Aorta (tissue), 5 donors: ENCODE data around the gene DDI2. TPM values are rescaled to one million over a fixed set of nuclear protein-coding genes. Genes with fewer than 3 reads are reported as not detected.
"Not testable (repeated sequence)": the region's sequence is repeated elsewhere in the genome, so short reads cannot be mapped to it uniquely, and the experiment has no call there.

Source experiments
- ATAC-seq: fragments of 200-7000 bp; cut with Tn5 transposase; one replicate; pipeline ENCODE4 v1.9.1; 2022; ENCODE audit warnings: moderate library complexity; ENCODE audit not compliant: low FRiP score
- DNase-seq, 2 donors: peaks; one replicate each; pipeline ENCODE4 v3.0.0-alpha.2; 2020
- H3K27ac ChIP-seq, 2 donors: one replicate each; pipeline ENCODE4 v1.5.1; 2013; ENCODE audit warnings: low read length in 2 of 2, mild to moderate bottlenecking in 2 of 2, moderate library complexity in 2 of 2, control low read depth in 1 of 2, inconsistent platforms in 1 of 2, low read depth in 1 of 2
- H3K27me3 ChIP-seq, 2 donors: one replicate each; pipeline ENCODE4 v1.6.1; 2013; ENCODE audit warnings: control low read depth in 1 of 2, low read length in 1 of 2, mild to moderate bottlenecking in 1 of 2, moderate library complexity in 1 of 2; ENCODE audit not compliant: insufficient read depth in 2 of 2, control insufficient read depth in 1 of 2
- H3K36me3 ChIP-seq, 2 donors: one replicate each; pipeline ENCODE4 v1.6.1; 2013; ENCODE audit warnings: control low read depth in 1 of 2, low read length in 1 of 2, mild to moderate bottlenecking in 1 of 2; ENCODE audit not compliant: insufficient read depth in 2 of 2, control insufficient read depth in 1 of 2
- H3K4me1 ChIP-seq, 2 donors: one replicate each; pipeline ENCODE4 v1.6.1; 2013; ENCODE audit warnings: low read length in 2 of 2, control low read depth in 1 of 2, mild to moderate bottlenecking in 1 of 2, moderate library complexity in 1 of 2; ENCODE audit not compliant: insufficient read depth in 2 of 2, control insufficient read depth in 1 of 2
- H3K4me3 ChIP-seq, 2 donors: one replicate each; pipeline ENCODE4 v1.5.1; 2013; ENCODE audit warnings: low read length in 2 of 2, control low read depth in 1 of 2, mild to moderate bottlenecking in 1 of 2
- H3K9me3 ChIP-seq: one replicate; pipeline ENCODE4 v1.6.1; 2013; ENCODE audit warnings: mild to moderate bottlenecking, low read length; ENCODE audit not compliant: control insufficient read depth
- WGBS, 2 donors: extraction: QIAGEN DNeasy Blood & Tissue Kit; methylation state at CpG; one replicate each; pipeline ENCODE4 v1.1.7; 2013; 5-methylcytosine and 5-hydroxymethylcytosine counted together
- intact Hi-C, 2 donors: fragments of 100-400 bp; cut with DNase I; formaldehyde crosslinking; loops; one replicate each; pipeline versions ENCODE4 v1.14.2 to v1.15.0; 2022
- polyA plus RNA-seq, 2 donors: library from polyadenylated mRNA; stranded (reverse); fragments of 200-250 nt; gene quantifications; one replicate each; pipeline ENCODE4 v1.2.3, GENCODE V29; 2013
- total RNA-seq, 2 donors: library from RNA; stranded (reverse); fragmentation: NEBNext Ultra II Directional; extraction: Animal tissue kit (Norgen Biotek cat#: 25700); gene quantifications; one replicate each; pipeline ENCODE4 v1.2.1, GENCODE V29; 2021
- donor health status: healthy with polysubstance abuse.
- donor health status: Bipolar disorder and iron deficiency.
- donor health status: DM: no; HTN: no; CAD: no.
- donor health status: DM: no; HTN: no; CAD: no.
- donor health status: DM: yes; HTN: yes; CAD: no.

The DDI2 gene
- total and polyA plus RNA-seq, 4 donors = 4.7 to 29.6 (median 15.0) TPM

DNA sequence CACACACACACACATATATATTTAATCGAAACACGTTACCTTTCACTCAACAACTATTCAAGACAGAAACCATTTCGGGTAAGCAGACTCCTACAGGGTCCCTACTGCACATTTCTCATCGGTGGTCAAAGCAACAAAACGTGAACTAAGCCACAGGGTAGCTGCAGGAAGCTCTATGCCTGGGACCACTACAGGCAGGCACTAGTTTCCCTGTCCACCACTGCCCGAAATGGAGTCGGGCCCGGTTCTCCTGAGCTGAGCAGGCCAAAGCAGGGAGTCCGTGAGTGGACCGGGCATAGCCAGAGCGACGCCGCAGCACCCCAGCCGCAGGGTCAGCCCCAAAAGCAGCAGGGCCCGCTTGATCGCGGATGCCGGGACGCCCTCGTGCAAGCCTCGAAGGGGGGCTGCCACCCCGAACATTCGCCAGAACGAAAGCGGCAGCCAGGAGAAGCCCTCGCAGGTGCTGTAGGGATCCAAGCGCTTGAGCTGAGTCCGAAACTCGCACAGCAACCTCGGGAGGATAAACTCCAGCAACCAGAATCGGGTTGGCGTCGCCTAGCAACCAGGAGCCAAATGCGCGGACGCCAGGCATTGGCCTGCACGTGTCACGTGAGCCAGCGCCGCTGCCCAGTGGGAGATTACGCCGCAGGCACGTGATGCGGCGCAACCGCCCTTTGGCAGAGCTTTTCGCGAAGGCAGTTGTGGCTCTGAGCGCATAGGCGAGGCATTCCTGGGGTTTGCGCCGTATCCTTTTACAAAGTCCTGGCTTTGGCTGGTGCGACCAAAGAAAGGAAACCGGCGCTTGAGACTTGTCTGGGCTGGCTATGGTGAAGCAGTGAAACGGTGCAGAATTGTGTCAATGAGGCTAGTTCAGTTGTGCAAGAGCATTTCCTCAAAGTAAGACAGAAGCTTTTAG lies 13.9 kb upstream of the DDI2 start:
- intact Hi-C loops = no loop called here
- H3K4me1 ChIP-seq = no peaks in the 10 kb centered on the region
- H3K4me3 ChIP-seq = peak overlapping the region; percentile 19 to 40
- 0 to 1% methylated on average over 56 of the region's 56 CpGs for WGBS, 2 donors
- H3K27me3 ChIP-seq = no peaks in the 10 kb centered on the region
- H3K9me3 ChIP-seq = no peaks in the 10 kb centered on the region
- ATAC-seq (peak; percentile 98), DNase-seq (peak; percentile 98 to 99)
- H3K36me3 ChIP-seq = no peaks in the 10 kb centered on the region
- H3K27ac ChIP-seq = peak overlapping the region in 1 of 2 donors; percentile 87

DNA sequence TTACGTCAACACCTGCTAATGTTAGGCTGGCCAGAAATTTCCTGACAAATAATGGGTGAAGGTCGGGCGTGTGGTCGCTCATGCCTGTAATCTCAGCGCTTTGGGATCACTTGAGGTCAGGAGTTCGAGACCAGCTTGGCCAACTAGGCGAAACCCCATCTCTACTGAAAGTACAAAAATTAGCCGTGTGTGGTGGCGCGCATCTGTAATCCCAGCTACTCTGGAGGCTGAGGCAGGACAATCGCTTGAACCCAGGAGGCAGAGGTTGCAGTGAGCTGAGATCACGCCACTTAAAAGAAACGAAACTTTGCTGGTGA lies 13.3 kb upstream of the DDI2 start:
- Histone ChIP-seq H3K4me3 (peak overlapping the region in 1 of 2 donors; percentile 19), H3K27ac (peak overlapping the region in 1 of 2 donors; percentile 87)
- ATAC-seq, H3K27me3 ChIP-seq, DNase-seq, H3K9me3 ChIP-seq, H3K36me3 ChIP-seq, H3K4me1 ChIP-seq, intact Hi-C loops: not testable (repeated sequence)
- 58 to 61% methylated on average over 13 of the region's 13 CpGs for WGBS, 2 donors

DNA sequence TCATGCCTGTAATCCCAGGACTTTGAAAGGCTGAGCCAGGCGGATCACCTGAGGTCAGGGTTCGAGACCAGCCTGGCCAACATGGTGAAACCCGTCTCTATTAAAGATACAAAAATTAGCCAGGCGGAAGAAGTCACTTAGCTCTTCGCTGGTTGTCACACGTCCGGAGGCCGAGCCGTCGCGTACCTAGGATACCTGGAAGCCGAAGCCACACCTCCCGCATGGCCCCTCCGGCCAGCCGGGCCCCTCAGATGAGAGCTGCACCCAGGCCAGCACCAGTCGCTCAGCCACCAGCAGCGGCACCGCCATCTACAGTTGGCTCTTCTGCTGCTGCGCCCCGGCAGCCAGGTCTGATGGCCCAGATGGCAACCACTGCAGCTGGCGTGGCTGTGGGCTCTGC lies 12.9 kb upstream of the DDI2 start:
- H3K36me3 ChIP-seq, intact Hi-C loops, ATAC-seq, H3K9me3 ChIP-seq, H3K4me1 ChIP-seq, H3K4me3 ChIP-seq, H3K27ac ChIP-seq, H3K27me3 ChIP-seq: not testable (repeated sequence)
- 95 to 96% methylated on average over 21 of the region's 21 CpGs for WGBS, 2 donors
- peak in 1 of 2 donors; percentile 70 for DNase-seq

DNA sequence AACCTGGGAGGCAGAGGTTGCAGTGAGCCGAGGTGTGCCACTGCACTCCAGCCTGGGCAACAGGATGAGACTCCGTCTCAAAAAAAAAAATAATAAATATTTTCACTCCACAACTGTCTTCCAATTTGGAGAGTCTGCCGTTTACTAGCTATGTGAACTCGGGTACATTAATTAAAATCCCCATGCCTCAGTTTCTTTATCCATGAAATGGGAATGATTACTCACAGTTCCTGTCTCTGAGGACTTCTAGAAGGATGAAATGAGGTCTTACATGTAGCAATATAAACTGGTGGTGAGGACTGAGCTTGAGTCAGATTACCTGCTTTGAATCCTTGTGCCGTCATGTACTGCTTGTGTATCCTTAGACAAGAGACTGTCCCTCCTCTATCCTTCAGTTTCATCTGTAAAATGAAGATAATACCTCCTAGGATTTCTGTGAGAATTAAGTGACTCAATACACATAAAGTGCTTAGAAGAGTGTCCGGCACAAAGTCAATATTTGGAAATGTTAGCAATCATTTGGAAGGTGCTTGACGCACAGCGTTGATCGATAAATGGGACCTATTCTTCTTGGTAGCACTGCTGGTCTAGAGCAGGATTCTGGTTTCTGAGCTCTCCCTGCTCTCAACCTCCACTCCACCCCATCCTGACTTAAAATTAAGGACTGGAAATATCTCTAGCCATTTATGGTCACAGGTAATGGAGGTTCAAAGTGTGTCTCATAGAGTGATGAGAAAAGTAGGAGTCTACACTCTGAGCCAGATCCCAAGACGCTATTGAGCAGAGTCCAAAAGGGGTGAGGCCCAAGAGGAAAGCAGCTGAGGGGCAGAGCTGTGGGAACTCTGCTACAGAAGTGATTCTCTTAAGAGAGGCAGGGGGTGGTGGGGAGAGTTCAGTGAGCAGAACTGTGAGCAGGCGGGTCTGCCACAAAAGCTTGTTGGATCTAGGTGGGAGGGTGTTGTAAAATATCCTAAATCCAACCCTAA lies 11.6 kb upstream of the DDI2 start:
- intact Hi-C loops = no loop called here
- DNase-seq (peak in 1 of 2 donors; percentile 13), ATAC-seq (no peak)
- peaks cover 2% of the 10 kb centered on the region for H3K9me3 ChIP-seq
- 86% methylated on average over 11 of the region's 11 CpGs for WGBS, 2 donors
- no peaks in the 10 kb centered on the region for H3K36me3 ChIP-seq
- H3K4me1 ChIP-seq = no peaks in the 10 kb centered on the region
- H3K27me3 ChIP-seq = no peaks in the 10 kb centered on the region
- H3K27ac ChIP-seq = no peak overlapping the region
- H3K4me3 ChIP-seq = no peak overlapping the region

DNA sequence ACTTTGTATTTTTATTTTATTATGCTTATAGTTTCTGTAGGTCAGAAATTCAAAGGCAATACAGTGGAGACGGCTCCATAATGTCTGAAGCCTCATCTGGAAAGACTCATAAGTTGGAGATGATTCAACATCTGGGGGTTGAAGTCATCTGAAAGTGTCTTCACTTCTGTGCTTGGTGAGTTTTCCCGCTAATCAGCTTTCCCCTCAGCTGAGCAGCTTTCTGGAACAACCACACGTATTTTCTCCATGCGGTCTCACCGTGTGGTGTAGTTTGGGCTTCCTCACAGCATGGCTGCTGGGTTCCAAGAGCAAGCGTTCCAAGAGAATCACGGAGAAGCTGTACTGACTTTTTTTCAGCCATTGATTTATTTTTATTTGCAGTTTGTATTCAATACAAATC lies 7.6 kb upstream of the DDI2 start:
- peaks cover 2% of the 10 kb centered on the region for H3K9me3 ChIP-seq
- 81 to 87% methylated on average over 7 of the region's 7 CpGs for WGBS, 2 donors
- ATAC-seq = no peak
- H3K27me3 ChIP-seq = no peaks in the 10 kb centered on the region
- no peaks in the 10 kb centered on the region for H3K36me3 ChIP-seq
- no peak overlapping the region for H3K4me3 ChIP-seq
- no peak overlapping the region for H3K27ac ChIP-seq
- no peak for DNase-seq
- H3K4me1 ChIP-seq = no peaks in the 10 kb centered on the region
- intact Hi-C loops = loop anchor here in 1 of 2 donors (10.0 kb wide), 1 partner anchor 75 kb away; the partner anchor contains the start of gene PLEKHM2

DNA sequence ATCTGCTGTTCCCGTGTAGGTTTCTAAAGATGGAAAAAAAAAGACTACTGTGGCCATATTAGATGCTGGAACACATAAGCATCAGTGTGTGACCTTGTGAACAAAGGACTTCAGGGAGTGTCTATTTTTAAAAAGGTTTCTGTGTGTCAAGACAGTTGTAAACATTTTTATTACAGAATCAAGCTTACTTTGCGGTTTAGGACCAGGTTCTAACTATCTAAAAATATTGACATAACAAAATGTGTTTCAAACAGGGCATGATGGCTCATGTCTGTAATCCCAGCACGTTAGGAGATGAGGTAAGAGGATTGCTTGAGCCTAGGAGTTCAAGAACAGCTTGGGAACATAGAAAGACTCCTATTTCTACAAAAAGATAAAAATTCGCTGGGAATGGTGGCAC lies 7.1 kb upstream of the DDI2 start:
- H3K27me3 ChIP-seq = no peaks in the 10 kb centered on the region
- H3K27ac ChIP-seq = no peak overlapping the region
- DNase-seq (no peak), ATAC-seq (no peak)
- intact Hi-C loops = loop anchor here in 1 of 2 donors (10.0 kb wide), 1 partner anchor 75 kb away; the partner anchor contains the start of gene PLEKHM2
- H3K4me3 ChIP-seq = no peak overlapping the region
- no peaks in the 10 kb centered on the region for H3K4me1 ChIP-seq
- peaks cover 2% of the 10 kb centered on the region for H3K9me3 ChIP-seq
- H3K36me3 ChIP-seq = no peaks in the 10 kb centered on the region
- WGBS, 2 donors = 65 to 68% methylated on average over 4 of the region's 4 CpGs

DNA sequence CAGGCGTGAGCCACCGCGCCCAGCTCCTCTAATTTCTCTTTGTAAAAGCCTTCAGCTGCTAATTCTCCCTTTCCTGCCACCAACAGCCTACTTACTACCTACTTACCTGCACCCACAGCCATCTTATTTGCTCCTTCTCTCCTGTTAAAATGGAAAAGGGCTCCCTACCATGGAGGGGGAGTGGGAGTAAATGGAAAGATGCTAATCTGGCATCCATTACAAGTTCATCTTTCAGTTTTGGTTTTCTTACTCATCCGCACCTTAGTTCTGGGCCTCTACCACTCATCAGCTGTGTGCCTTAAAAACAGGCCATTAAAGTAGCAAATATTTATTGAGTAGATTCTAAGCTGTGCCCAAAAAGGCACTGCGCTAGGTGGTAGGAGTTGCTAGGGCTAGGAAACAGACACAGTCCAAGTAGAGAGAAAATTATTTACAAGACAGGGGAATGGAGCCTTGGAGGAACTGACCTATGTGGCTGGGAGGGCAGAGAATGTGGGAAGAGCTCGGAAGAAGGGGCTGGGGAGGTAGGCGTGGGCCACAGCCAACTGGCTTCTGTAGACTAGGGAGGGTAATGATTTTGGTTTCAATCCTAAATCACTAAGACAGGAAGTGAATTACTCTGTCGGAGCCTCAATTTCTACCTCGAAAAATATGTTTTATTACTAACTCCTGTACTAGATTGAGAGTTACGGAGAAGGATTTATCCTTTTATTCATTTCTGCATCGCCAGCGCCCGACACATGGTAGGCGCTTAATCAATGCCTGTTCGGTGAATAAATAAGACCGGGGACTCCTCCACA lies 685 bp upstream of the DDI2 start:
- intact Hi-C loops = loop anchor here in 1 of 2 donors (5.0 to 10.0 kb wide), 2 partner anchors 68 to 89 kb away; partner anchors contain the start of genes DNAJC16 and PLEKHM2
- Histone ChIP-seq H3K27me3 (no peaks in the 10 kb centered on the region), H3K36me3 (no peaks in the 10 kb centered on the region), H3K27ac (peak overlapping the region; percentile 85 to 97), H3K9me3 (no peaks in the 10 kb centered on the region), H3K4me3 (peak overlapping the region; percentile 38 to 44), H3K4me1 (no peaks in the 10 kb centered on the region)
- ATAC-seq = peak; percentile 31
- no peak for DNase-seq
- 25% methylated on average over 16 of the region's 16 CpGs for WGBS, 2 donors
